ENCODE measurements around the gene VAPA.

DNA sequence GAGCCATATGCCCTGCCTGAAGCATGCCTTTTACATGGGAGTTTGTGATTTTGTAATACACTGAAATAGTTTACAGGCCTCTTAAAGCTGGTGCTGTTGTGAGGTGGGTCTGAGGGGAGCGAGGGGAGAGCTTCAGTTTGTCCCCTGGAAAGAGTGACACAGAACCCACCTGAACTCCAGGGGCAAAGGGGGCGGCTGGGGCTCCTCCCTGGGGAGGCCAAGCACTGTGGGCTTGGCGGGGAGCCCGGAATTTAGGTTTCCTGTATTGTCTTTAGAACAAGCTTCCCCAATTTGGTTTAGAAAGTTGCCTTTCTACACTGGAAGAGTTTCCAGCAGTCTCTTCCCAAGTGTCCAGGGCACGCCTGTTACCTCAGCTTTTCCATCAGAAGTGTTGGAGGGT lies 75.7 kb downstream of the VAPA start:
- TF ChIP-seq RCOR1 (IDR thresholded peaks at IDR 0.05; ENCODE audit: low read length) (no peak), RFX5 (IDR thresholded peaks at IDR 0.05; ENCODE audit: low read length) (no peak), FOXJ3 (CRISPR knock-in tag; IDR thresholded peaks at IDR 0.05) (no peak), EP300 (IDR thresholded peaks at IDR 0.05; ENCODE audit: borderline replicate concordance in 1 of 2, low read depth in 1 of 2, low read length in 1 of 2) (no peak), SMC3 (IDR thresholded peaks at IDR 0.05; ENCODE audit: low read depth, low read length) (no peak), NFIC (IDR thresholded peaks at IDR 0.05; ENCODE audit: borderline replicate concordance) (no peak), POLR2AphosphoS5 (IDR thresholded peaks at IDR 0.05; ENCODE audit: low read depth, low read length) (no peak)
- TF ChIP-seq, protein P1, sequence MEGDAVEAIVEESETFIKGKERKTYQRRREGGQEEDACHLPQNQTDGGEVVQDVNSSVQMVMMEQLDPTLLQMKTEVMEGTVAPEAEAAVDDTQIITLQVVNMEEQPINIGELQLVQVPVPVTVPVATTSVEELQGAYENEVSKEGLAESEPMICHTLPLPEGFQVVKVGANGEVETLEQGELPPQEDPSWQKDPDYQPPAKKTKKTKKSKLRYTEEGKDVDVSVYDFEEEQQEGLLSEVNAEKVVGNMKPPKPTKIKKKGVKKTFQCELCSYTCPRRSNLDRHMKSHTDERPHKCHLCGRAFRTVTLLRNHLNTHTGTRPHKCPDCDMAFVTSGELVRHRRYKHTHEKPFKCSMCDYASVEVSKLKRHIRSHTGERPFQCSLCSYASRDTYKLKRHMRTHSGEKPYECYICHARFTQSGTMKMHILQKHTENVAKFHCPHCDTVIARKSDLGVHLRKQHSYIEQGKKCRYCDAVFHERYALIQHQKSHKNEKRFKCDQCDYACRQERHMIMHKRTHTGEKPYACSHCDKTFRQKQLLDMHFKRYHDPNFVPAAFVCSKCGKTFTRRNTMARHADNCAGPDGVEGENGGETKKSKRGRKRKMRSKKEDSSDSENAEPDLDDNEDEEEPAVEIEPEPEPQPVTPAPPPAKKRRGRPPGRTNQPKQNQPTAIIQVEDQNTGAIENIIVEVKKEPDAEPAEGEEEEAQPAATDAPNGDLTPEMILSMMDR (IDR thresholded peaks at IDR 0.05): no peak
- TF ChIP-seq, protein P2, sequence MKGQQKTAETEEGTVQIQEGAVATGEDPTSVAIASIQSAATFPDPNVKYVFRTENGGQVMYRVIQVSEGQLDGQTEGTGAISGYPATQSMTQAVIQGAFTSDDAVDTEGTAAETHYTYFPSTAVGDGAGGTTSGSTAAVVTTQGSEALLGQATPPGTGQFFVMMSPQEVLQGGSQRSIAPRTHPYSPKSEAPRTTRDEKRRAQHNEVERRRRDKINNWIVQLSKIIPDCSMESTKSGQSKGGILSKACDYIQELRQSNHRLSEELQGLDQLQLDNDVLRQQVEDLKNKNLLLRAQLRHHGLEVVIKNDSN (IDR thresholded peaks at IDR 0.05; ENCODE audit: borderline replicate concordance, low read depth): no peak
- TF ChIP-seq, protein P3, sequence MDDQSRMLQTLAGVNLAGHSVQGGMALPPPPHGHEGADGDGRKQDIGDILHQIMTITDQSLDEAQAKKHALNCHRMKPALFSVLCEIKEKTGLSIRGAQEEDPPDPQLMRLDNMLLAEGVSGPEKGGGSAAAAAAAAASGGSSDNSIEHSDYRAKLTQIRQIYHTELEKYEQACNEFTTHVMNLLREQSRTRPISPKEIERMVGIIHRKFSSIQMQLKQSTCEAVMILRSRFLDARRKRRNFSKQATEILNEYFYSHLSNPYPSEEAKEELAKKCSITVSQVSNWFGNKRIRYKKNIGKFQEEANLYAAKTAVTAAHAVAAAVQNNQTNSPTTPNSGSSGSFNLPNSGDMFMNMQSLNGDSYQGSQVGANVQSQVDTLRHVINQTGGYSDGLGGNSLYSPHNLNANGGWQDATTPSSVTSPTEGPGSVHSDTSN (IDR thresholded peaks at IDR 0.05): no peak

Measured in SK-N-SH (cell line).